ENCODE data around the gene FLNA. TPM values are rescaled to one million over a fixed set of nuclear protein-coding genes. Genes with fewer than 3 reads are reported as not detected.

The FLNA gene
- total RNA-seq, 1 donor from 2014 or later: 2,809 TPM

GRCh38 chrX:154370300-154371016, 4.0 kb downstream of the FLNA start:
- Histone ChIP-seq H2AFZ (ENCODE audit: low read depth, low read length) (no peak overlapping the region), H3K4me1 (ENCODE audit: insufficient read depth, low read length) (peaks cover 25% of the 10 kb centered on the region), H3K27me3 (ENCODE audit: insufficient read depth, low read length) (no peaks in the 10 kb centered on the region), H3K9ac (ENCODE audit: low read length) (peak overlapping the region; percentile 93), H3K79me2 (ENCODE audit: insufficient read depth, low read length) (peaks cover 90% of the 10 kb centered on the region), H3K36me3 (ENCODE audit: insufficient read depth, low read length) (peaks cover 11% of the 10 kb centered on the region), H4K20me1 (ENCODE audit: insufficient read depth, low read length) (peaks cover 55% of the 10 kb centered on the region), H3K4me2 (ENCODE audit: low read length) (peak overlapping the region; percentile 98), H3K9me3 (ENCODE audit: insufficient read depth, low read depth, low read length) (no peaks in the 10 kb centered on the region), H3K4me3 (ENCODE audit: insufficient read depth, low read depth, low read length) (peak overlapping the region; percentile 99), H3K27ac (ENCODE audit: low read depth, low read length) (peak overlapping the region; percentile 82)
- Mint-ChIP-seq H3K27me3 (ENCODE audit: low read depth, unreplicated experiment) (no peaks in the 10 kb centered on the region), H3K36me3 (ENCODE audit: low read depth, unreplicated experiment) (peaks cover 6% of the 10 kb centered on the region), H3K4me3 (ENCODE audit: unreplicated experiment) (peak overlapping the region; percentile 93), H3K27ac (ENCODE audit: unreplicated experiment) (peak overlapping the region; percentile 94), H3K4me1 (ENCODE audit: low read depth, unreplicated experiment) (no peaks in the 10 kb centered on the region), H3K9me3 (ENCODE audit: unreplicated experiment) (no peaks in the 10 kb centered on the region)
- FAIRE-seq: no peak
- no peak for TF ChIP-seq EZH2 (IDR thresholded peaks at IDR 0.05; ENCODE audit: insufficient read depth, low read length)
- TF ChIP-seq CTCF (IDR thresholded peaks at IDR 0.05; ENCODE audit: insufficient read depth, low read depth, low read length): no peak
- no peak for DNase-seq (ENCODE audit: low read depth)

GRCh38 chrX:154369449-154370299, 4.8 kb downstream of the FLNA start:
- Histone ChIP-seq H3K4me1 (ENCODE audit: insufficient read depth, low read length) (peaks cover 21% of the 10 kb centered on the region), H3K27me3 (ENCODE audit: insufficient read depth, low read length) (no peaks in the 10 kb centered on the region), H3K9me3 (ENCODE audit: insufficient read depth, low read depth, low read length) (no peaks in the 10 kb centered on the region), H3K9ac (ENCODE audit: low read length) (peak overlapping the region; percentile 95), H4K20me1 (ENCODE audit: insufficient read depth, low read length) (peaks cover 63% of the 10 kb centered on the region), H3K27ac (ENCODE audit: low read depth, low read length) (peak overlapping the region; percentile 97), H3K79me2 (ENCODE audit: insufficient read depth, low read length) (peaks cover 92% of the 10 kb centered on the region), H3K36me3 (ENCODE audit: insufficient read depth, low read length) (peaks cover 11% of the 10 kb centered on the region), H3K4me2 (ENCODE audit: low read length) (peak overlapping the region; percentile 98), H3K4me3 (ENCODE audit: insufficient read depth, low read depth, low read length) (peak overlapping the region; percentile 99), H2AFZ (ENCODE audit: low read depth, low read length) (no peak overlapping the region)
- H3K27me3 Mint-ChIP-seq (ENCODE audit: low read depth, unreplicated experiment): no peaks in the 10 kb centered on the region
- H3K27ac Mint-ChIP-seq (ENCODE audit: unreplicated experiment): peak overlapping the region; percentile 94
- DNase-seq (ENCODE audit: low read depth): peak; percentile 93
- no peaks in the 10 kb centered on the region for H3K9me3 Mint-ChIP-seq (ENCODE audit: unreplicated experiment)
- peak; percentile 73 for FAIRE-seq
- no peaks in the 10 kb centered on the region for H3K4me1 Mint-ChIP-seq (ENCODE audit: low read depth, unreplicated experiment)
- H3K4me3 Mint-ChIP-seq (ENCODE audit: unreplicated experiment): peak overlapping the region; percentile 93
- TF ChIP-seq EZH2 (IDR thresholded peaks at IDR 0.05; ENCODE audit: insufficient read depth, low read length): no peak
- no peak for TF ChIP-seq CTCF (IDR thresholded peaks at IDR 0.05; ENCODE audit: insufficient read depth, low read depth, low read length)
- peaks cover 6% of the 10 kb centered on the region for H3K36me3 Mint-ChIP-seq (ENCODE audit: low read depth, unreplicated experiment)

All from astrocyte (in vitro differentiated cells and primary cell).